ENCODE data around the gene MMP15.
"Not testable (repeated sequence)": the region's sequence is repeated elsewhere in the genome, so short reads cannot be mapped to it uniquely, and the experiment has no call there.

MMP15 gene

DNA sequence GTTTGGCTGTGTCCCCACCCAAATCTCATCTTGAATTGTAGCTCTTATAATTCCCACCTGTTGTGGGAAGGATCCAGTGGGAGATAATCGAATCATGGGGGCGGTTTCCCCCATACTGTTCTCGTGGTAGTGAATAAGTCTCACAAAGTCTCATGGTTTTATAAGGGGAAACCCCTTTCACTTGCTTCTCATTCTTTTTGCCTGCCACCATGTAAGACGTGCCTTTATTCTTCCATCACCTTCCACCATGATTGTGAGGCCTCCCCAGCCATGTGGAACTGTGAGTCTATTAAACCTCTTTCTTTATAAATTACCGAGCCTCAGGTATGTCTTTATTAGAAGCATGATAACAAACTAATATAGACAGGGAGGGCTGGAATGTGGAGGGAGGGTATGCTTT lies 46.6 kb downstream of the MMP15 start:
- H3K23ac ChIP-seq (ENCODE audit: low read length); H3K4me2 ChIP-seq (ENCODE audit: low read length); H3K4me3 ChIP-seq (ENCODE audit: low read length); H2BK5ac ChIP-seq (ENCODE audit: low read length); DNase-seq; H3K27me3 ChIP-seq (ENCODE audit: insufficient read depth, low read length, poor library complexity); H3K4ac ChIP-seq (ENCODE audit: low read depth, low read length); H2AK5ac ChIP-seq (ENCODE audit: low read length); H3K79me2 ChIP-seq (ENCODE audit: control insufficient read depth, insufficient read depth, low read length); H3K4me1 ChIP-seq (ENCODE audit: control insufficient read depth, low read depth, low read length); H2BK120ac ChIP-seq (ENCODE audit: low read depth, low read length); H3K79me1 ChIP-seq (ENCODE audit: low read length); H4K5ac ChIP-seq (ENCODE audit: low read length); H3K9ac ChIP-seq (ENCODE audit: low read length); H3K27ac ChIP-seq (ENCODE audit: low read depth, low read length); H2BK15ac ChIP-seq (replicated peaks; ENCODE audit: low read depth); H4K8ac ChIP-seq (ENCODE audit: low read depth, low read length); H3K36me3 ChIP-seq (ENCODE audit: control insufficient read depth, insufficient read depth, low read length); H3K56ac ChIP-seq (ENCODE audit: low read length); H3K18ac ChIP-seq (ENCODE audit: low read length): not testable (repeated sequence)
- WGBS (ENCODE audit: extremely low coverage, insufficient coverage, low lambda C conversion rate): no CpG with 5 or more reads among the region's 5 CpGs

GRCh38 chr16:58073086-58073485 lies 47.5 kb downstream of the MMP15 start:
- not testable (repeated sequence) for H3K27me3 ChIP-seq (ENCODE audit: insufficient read depth, low read length, poor library complexity); H2BK120ac ChIP-seq (ENCODE audit: low read depth, low read length); H3K79me2 ChIP-seq (ENCODE audit: control insufficient read depth, insufficient read depth, low read length); H3K79me1 ChIP-seq (ENCODE audit: low read length); H3K4me1 ChIP-seq (ENCODE audit: control insufficient read depth, low read depth, low read length); H2BK5ac ChIP-seq (ENCODE audit: low read length); H3K56ac ChIP-seq (ENCODE audit: low read length); H3K4me3 ChIP-seq (ENCODE audit: low read length); H4K8ac ChIP-seq (ENCODE audit: low read depth, low read length); H3K4ac ChIP-seq (ENCODE audit: low read depth, low read length); H4K5ac ChIP-seq (ENCODE audit: low read length); H3K36me3 ChIP-seq (ENCODE audit: control insufficient read depth, insufficient read depth, low read length); H3K4me2 ChIP-seq (ENCODE audit: low read length); H3K9ac ChIP-seq (ENCODE audit: low read length); H3K23ac ChIP-seq (ENCODE audit: low read length); DNase-seq; H2AK5ac ChIP-seq (ENCODE audit: low read length); H3K18ac ChIP-seq (ENCODE audit: low read length); H3K27ac ChIP-seq (ENCODE audit: low read depth, low read length); H2BK15ac ChIP-seq (replicated peaks; ENCODE audit: low read depth)
- no CpG with 5 or more reads among the region's 2 CpGs for WGBS (ENCODE audit: extremely low coverage, insufficient coverage, low lambda C conversion rate)

DNA sequence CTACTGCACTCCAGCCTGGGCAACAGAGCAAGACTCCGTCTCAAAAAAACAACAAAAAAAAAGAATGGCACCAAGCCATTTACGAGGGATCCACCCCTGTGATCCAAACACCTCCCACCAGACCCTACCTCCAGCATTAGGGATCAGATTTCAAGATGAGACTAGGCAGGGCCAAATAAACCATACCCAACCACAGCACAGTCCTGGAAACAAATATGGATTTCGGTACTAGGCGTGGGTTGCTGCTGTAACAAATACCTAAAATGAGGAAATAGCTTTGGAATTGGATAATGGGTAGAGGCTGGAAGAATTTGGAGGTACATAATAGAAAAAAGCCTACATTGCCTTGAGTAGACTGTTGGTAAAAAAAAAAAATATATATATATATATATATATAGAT lies 49.1 kb downstream of the MMP15 start:
- Histone ChIP-seq H3K4me3 (ENCODE audit: low read length) (no peak overlapping the region), H3K4me1 (ENCODE audit: control insufficient read depth, low read depth, low read length) (no peaks in the 10 kb centered on the region), H2BK120ac (ENCODE audit: low read depth, low read length) (no peak overlapping the region), H3K36me3 (ENCODE audit: control insufficient read depth, insufficient read depth, low read length) (no peaks in the 10 kb centered on the region), H3K4ac (ENCODE audit: low read depth, low read length) (no peak overlapping the region), H3K27ac (ENCODE audit: low read depth, low read length) (no peak overlapping the region), H3K23ac (ENCODE audit: low read length) (no peak overlapping the region), H3K18ac (ENCODE audit: low read length) (no peak overlapping the region), H3K4me2 (ENCODE audit: low read length) (no peak overlapping the region), H3K79me2 (ENCODE audit: control insufficient read depth, insufficient read depth, low read length) (no peaks in the 10 kb centered on the region), H3K79me1 (ENCODE audit: low read length) (no peaks in the 10 kb centered on the region), H3K56ac (ENCODE audit: low read length) (no peak overlapping the region), H3K27me3 (ENCODE audit: insufficient read depth, low read length, poor library complexity) (no peaks in the 10 kb centered on the region), H2AK5ac (ENCODE audit: low read length) (no peak overlapping the region), H4K5ac (ENCODE audit: low read length) (no peak overlapping the region), H4K8ac (ENCODE audit: low read depth, low read length) (no peak overlapping the region), H2BK5ac (ENCODE audit: low read length) (no peak overlapping the region), H2BK15ac (replicated peaks; ENCODE audit: low read depth) (no peak overlapping the region), H3K9ac (ENCODE audit: low read length) (no peak overlapping the region)
- no peak for DNase-seq
- no CpG with 5 or more reads among the region's 4 CpGs for WGBS (ENCODE audit: extremely low coverage, insufficient coverage, low lambda C conversion rate)

GRCh38 chr16:58076514-58076913 lies 51.0 kb downstream of the MMP15 start:
- WGBS (ENCODE audit: extremely low coverage, insufficient coverage, low lambda C conversion rate): no CpG with 5 or more reads among the region's 1 CpG
- H3K56ac ChIP-seq (ENCODE audit: low read length): no peak overlapping the region
- no peak overlapping the region for H4K5ac ChIP-seq (ENCODE audit: low read length)
- no peak overlapping the region for H2BK120ac ChIP-seq (ENCODE audit: low read depth, low read length)
- no peaks in the 10 kb centered on the region for H3K4me1 ChIP-seq (ENCODE audit: control insufficient read depth, low read depth, low read length)
- no peak overlapping the region for H3K4ac ChIP-seq (ENCODE audit: low read depth, low read length)
- no peaks in the 10 kb centered on the region for H3K36me3 ChIP-seq (ENCODE audit: control insufficient read depth, insufficient read depth, low read length)
- H3K4me2 ChIP-seq (ENCODE audit: low read length): no peak overlapping the region
- H3K18ac ChIP-seq (ENCODE audit: low read length): no peak overlapping the region
- DNase-seq: no peak
- no peak overlapping the region for H3K4me3 ChIP-seq (ENCODE audit: low read length)
- no peak overlapping the region for H2BK5ac ChIP-seq (ENCODE audit: low read length)
- H2BK15ac ChIP-seq (replicated peaks; ENCODE audit: low read depth): no peak overlapping the region
- H3K27ac ChIP-seq (ENCODE audit: low read depth, low read length): no peak overlapping the region
- no peak overlapping the region for H3K23ac ChIP-seq (ENCODE audit: low read length)
- H4K8ac ChIP-seq (ENCODE audit: low read depth, low read length): no peak overlapping the region
- no peaks in the 10 kb centered on the region for H3K27me3 ChIP-seq (ENCODE audit: insufficient read depth, low read length, poor library complexity)
- no peak overlapping the region for H3K9ac ChIP-seq (ENCODE audit: low read length)
- H2AK5ac ChIP-seq (ENCODE audit: low read length): no peak overlapping the region
- no peaks in the 10 kb centered on the region for H3K79me1 ChIP-seq (ENCODE audit: low read length)
- no peaks in the 10 kb centered on the region for H3K79me2 ChIP-seq (ENCODE audit: control insufficient read depth, insufficient read depth, low read length)

- Histone ChIP-seq H2AK5ac (ENCODE audit: low read length) (no peak overlapping the region), H3K9ac (ENCODE audit: low read length) (no peak overlapping the region)
- WGBS (ENCODE audit: extremely low coverage, insufficient coverage, low lambda C conversion rate): no CpG with 5 or more reads among the region's 8 CpGs
These were observed 52.2 kb downstream of the MMP15 start for GRCh38 chr16:58077796-58078195.

GRCh38 chr16:58080657-58081056 lies 55.1 kb downstream of the MMP15 start:
- H3K4me2 ChIP-seq (ENCODE audit: low read length); H3K36me3 ChIP-seq (ENCODE audit: control insufficient read depth, insufficient read depth, low read length); H2AK5ac ChIP-seq (ENCODE audit: low read length); H2BK120ac ChIP-seq (ENCODE audit: low read depth, low read length); H3K56ac ChIP-seq (ENCODE audit: low read length); H3K27ac ChIP-seq (ENCODE audit: low read depth, low read length); H3K79me1 ChIP-seq (ENCODE audit: low read length); H3K27me3 ChIP-seq (ENCODE audit: insufficient read depth, low read length, poor library complexity); H3K4me1 ChIP-seq (ENCODE audit: control insufficient read depth, low read depth, low read length); H3K4me3 ChIP-seq (ENCODE audit: low read length); H4K5ac ChIP-seq (ENCODE audit: low read length); H3K79me2 ChIP-seq (ENCODE audit: control insufficient read depth, insufficient read depth, low read length); H4K8ac ChIP-seq (ENCODE audit: low read depth, low read length); H2BK5ac ChIP-seq (ENCODE audit: low read length); DNase-seq; H3K4ac ChIP-seq (ENCODE audit: low read depth, low read length); H3K9ac ChIP-seq (ENCODE audit: low read length); H3K18ac ChIP-seq (ENCODE audit: low read length); H2BK15ac ChIP-seq (replicated peaks; ENCODE audit: low read depth); H3K23ac ChIP-seq (ENCODE audit: low read length): not testable (repeated sequence)
- no CpG with 5 or more reads among the region's 5 CpGs for WGBS (ENCODE audit: extremely low coverage, insufficient coverage, low lambda C conversion rate)

More at GRCh38 chr16:58077796-58078195, 52.2 kb downstream of the MMP15 start:
- Histone ChIP-seq H3K79me2 (ENCODE audit: control insufficient read depth, insufficient read depth, low read length) (no peaks in the 10 kb centered on the region), H3K23ac (ENCODE audit: low read length) (no peak overlapping the region), H3K18ac (ENCODE audit: low read length) (no peak overlapping the region), H3K4me1 (ENCODE audit: control insufficient read depth, low read depth, low read length) (no peaks in the 10 kb centered on the region), H3K27me3 (ENCODE audit: insufficient read depth, low read length, poor library complexity) (no peaks in the 10 kb centered on the region), H3K36me3 (ENCODE audit: control insufficient read depth, insufficient read depth, low read length) (no peaks in the 10 kb centered on the region), H4K5ac (ENCODE audit: low read length) (no peak overlapping the region), H3K4ac (ENCODE audit: low read depth, low read length) (no peak overlapping the region), H2BK15ac (replicated peaks; ENCODE audit: low read depth) (no peak overlapping the region), H3K4me3 (ENCODE audit: low read length) (no peak overlapping the region), H3K79me1 (ENCODE audit: low read length) (no peaks in the 10 kb centered on the region), H3K4me2 (ENCODE audit: low read length) (no peak overlapping the region), H4K8ac (ENCODE audit: low read depth, low read length) (no peak overlapping the region), H3K56ac (ENCODE audit: low read length) (no peak overlapping the region), H3K27ac (ENCODE audit: low read depth, low read length) (no peak overlapping the region), H2BK120ac (ENCODE audit: low read depth, low read length) (no peak overlapping the region), H2BK5ac (ENCODE audit: low read length) (no peak overlapping the region)
- no peak for DNase-seq

Data from mesendoderm (in vitro differentiated cells).